GM21526 (cell line): ENCODE data around the gene FAT2.

Experiments
- ATAC-seq: cut with Tn5 transposase; IDR thresholded peaks from one replicate; pipeline ENCODE4 v1.9.1; 2021; ENCODE audit warnings: moderate library complexity; ENCODE audit not compliant: unreplicated experiment, low FRiP score

The FAT2 gene

GRCh38 chr5:151591144-151591819 lies at the start of gene FAT2:
Gene FAT2 (minus strand): TSS chr5:151591331. CDS start chr5:151568931, 22,400 bp downstream.
- no peak for ATAC-seq

GRCh38 chr5:151638619-151639018 lies 47.5 kb upstream of the FAT2 start:
- no peak for ATAC-seq

GRCh38 chr5:151637676-151638075 lies 46.5 kb upstream of the FAT2 start:
- no peak for ATAC-seq

- ATAC-seq: no peak
These were observed 42.8 kb upstream of the FAT2 start for GRCh38 chr5:151633892-151634291.

GRCh38 chr5:151632941-151633340 lies 41.8 kb upstream of the FAT2 start:
- no peak for ATAC-seq

- ATAC-seq: no peak
These were observed 41.4 kb upstream of the FAT2 start for GRCh38 chr5:151632524-151632923.

GRCh38 chr5:151631941-151632340 lies 40.8 kb upstream of the FAT2 start:
- ATAC-seq: no peak

- no peak for ATAC-seq
These were observed 39.0 kb upstream of the FAT2 start for GRCh38 chr5:151630088-151630487.

- no peak for ATAC-seq
These were observed 37.1 kb upstream of the FAT2 start for GRCh38 chr5:151628112-151628823.

GRCh38 chr5:151627650-151628049 lies 36.5 kb upstream of the FAT2 start:
- no peak for ATAC-seq

- ATAC-seq: no peak
These were observed 34.2 kb upstream of the FAT2 start for GRCh38 chr5:151625285-151625684.

GRCh38 chr5:151624476-151624875 lies 33.3 kb upstream of the FAT2 start:
- ATAC-seq: no peak

- ATAC-seq: no peak
These were observed 31.4 kb upstream of the FAT2 start for GRCh38 chr5:151622367-151623088.

- no peak for ATAC-seq
These were observed 29.3 kb upstream of the FAT2 start for GRCh38 chr5:151620461-151620840.

GRCh38 chr5:151619812-151620460 lies 28.8 kb upstream of the FAT2 start:
- ATAC-seq: no peak

GRCh38 chr5:151618907-151619306 lies 27.8 kb upstream of the FAT2 start:
- no peak for ATAC-seq

GRCh38 chr5:151617841-151618710 lies 26.9 kb upstream of the FAT2 start:
- no peak for ATAC-seq

- ATAC-seq: no peak
These were observed 26.3 kb upstream of the FAT2 start for GRCh38 chr5:151617383-151617840.

GRCh38 chr5:151615431-151615830 lies 24.3 kb upstream of the FAT2 start:
- ATAC-seq: no peak

- no peak for ATAC-seq
These were observed 23.4 kb upstream of the FAT2 start for GRCh38 chr5:151614565-151614964.
